ENCODE measurements around the gene ELMO1.

ELMO1 gene

DNA sequence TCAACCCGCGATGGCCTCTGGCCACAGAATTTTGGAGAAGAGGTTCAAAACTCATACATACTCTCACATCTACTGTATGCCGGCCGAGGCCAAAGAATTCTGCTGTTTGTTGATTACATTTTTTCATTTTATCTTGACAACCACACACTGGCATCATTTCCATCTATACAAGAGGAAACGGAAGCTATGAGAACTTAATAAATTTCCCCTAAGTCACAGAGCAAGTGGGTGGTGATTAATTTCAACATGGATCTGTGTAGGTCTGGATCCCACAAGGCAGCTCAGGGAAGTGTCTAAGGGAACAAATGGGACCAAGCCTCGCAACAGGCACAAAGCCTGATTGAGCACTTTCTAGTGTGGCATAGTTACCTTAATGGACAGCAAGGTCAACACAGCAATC is 18.0 kb downstream of the ELMO1 start:
- DNase-seq, result no peak

- no peak for DNase-seq
Measured at GRCh38 chr7:37430171-37430570, 18.5 kb downstream of the ELMO1 start.

DNA sequence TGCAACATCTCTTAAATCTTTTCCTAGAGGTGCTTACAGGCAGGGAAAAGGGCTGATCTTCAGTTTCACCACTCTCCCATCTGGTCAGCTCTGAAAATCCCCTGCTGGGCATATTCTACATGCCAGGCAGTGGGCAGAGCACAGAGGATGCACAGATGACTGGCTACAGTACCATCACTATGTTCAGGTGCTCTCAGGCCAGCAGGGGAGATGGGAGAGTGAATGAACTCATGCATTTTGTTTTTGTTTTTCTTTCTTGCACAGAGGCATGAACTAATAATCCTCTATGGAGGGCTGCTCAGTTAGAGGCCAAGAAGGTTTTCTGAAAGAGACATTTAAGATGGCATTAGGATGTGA is 19.3 kb downstream of the ELMO1 start:
- DNase-seq, result no peak

- DNase-seq, result no peak
Measured at GRCh38 chr7:37428681-37429434, 19.8 kb downstream of the ELMO1 start.

DNA sequence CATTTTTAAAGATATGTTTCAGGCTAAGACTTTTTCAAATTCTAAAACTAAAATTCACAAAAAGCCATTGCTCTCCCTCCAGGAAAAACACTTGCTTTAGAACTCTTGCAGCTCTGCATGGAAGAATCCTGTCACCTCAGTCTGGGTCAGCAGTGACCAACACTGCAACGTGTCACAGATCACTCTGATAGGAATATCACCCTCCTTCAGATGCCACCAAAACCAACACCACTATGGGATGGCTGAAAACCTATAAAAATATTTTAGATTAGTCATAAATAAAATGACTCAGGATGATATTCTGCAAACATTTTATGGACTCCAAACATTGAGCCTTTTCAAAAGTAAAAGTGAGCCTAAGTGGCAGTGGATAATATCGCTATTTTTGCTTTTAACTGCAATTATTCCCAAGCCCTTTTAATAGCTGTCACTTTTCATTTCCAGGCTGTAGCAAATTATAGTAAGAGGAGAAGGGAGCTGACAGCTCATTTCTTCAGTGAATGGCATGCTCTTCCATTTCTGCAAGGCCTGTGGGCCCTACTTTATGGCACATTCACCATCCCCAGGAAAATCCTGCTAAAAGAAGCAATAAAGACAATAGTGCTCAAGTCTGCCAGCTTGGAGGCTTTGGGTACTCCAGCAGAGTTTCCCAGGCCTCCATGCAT is 21.3 kb downstream of the ELMO1 start:
- no peak for DNase-seq

GRCh38 chr7:37425498-37425897 is 23.2 kb downstream of the ELMO1 start:
- DNase-seq, result no peak

GRCh38 chr7:37424995-37425394 is 23.7 kb downstream of the ELMO1 start:
- no peak for DNase-seq

GRCh38 chr7:37424521-37424920 is 24.1 kb downstream of the ELMO1 start:
- no peak for DNase-seq

- DNase-seq, result no peak
Measured at GRCh38 chr7:37421861-37422500, 26.7 kb downstream of the ELMO1 start.

- peak in 1 of 14 donors; percentile 31 for DNase-seq
Measured at GRCh38 chr7:37420946-37421695, 27.5 kb downstream of the ELMO1 start.

DNA sequence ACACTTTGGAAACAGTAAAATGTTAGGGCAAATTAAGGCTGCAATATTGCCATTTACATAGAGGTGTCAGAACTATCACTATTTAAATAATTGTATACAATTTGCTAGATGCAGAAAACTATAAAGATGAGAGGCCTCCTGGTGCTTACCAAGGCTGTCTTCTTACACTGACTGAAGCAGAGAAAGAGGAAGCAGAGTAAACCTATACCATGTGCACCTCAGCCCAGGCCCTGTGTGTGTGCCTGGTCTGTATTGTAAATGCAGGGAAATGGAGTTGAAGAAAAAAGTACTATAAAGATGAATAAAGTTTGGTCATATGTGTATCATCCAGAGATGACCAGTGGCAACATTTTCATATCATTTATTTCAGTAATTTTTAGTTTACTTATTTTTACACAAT is 29.2 kb downstream of the ELMO1 start:
- DNase-seq, result no peak

DNA sequence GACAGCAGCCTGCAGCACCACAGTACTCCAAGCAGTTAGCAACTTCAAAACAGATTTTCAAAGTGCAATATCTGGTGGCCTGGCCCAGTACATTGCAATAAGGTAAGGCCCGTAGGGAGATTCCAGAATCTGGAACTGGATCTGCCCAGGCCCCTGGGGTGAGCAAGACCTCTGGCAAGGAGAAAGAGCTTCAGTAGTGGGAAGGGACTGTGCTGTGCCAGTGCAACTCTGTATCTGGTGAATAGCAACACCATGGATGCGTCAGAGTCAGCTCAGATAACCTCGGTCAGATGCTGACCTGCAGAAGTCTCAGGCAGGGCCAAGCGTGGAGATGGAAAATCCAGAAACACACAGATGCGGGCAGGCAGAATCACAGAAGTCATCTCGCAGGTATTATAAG is 30.3 kb downstream of the ELMO1 start:
- DNase-seq, result peak in 1 of 14 donors; percentile 13

GRCh38 chr7:37417107-37417474 is 31.6 kb downstream of the ELMO1 start:
- no peak for DNase-seq

GRCh38 chr7:37416378-37417106 is 32.1 kb downstream of the ELMO1 start:
- DNase-seq, result no peak

GRCh38 chr7:37415629-37416028 is 33.0 kb downstream of the ELMO1 start:
- no peak for DNase-seq

GRCh38 chr7:37414352-37414983 is 34.2 kb downstream of the ELMO1 start:
- DNase-seq, result no peak

GRCh38 chr7:37411444-37412034 is 37.1 kb downstream of the ELMO1 start:
- DNase-seq, result no peak

GRCh38 chr7:37410305-37411229 is 38.1 kb downstream of the ELMO1 start:
- no peak for DNase-seq

- DNase-seq, result no peak
Measured at GRCh38 chr7:37409461-37409860, 39.2 kb downstream of the ELMO1 start.

All from C1 segment of cervical spinal cord (tissue), 14 donors.